PC-9 (cell line): ENCODE measurements around the gene LRP1. TPM values are rescaled to one million over a fixed set of nuclear protein-coding genes. Genes with fewer than 3 reads are reported as not detected.
A peak's percentile ranks its signal among the peaks of the same experiment; 100 is the strongest.

Experiments
- BruUV-seq: library from RNA; stranded (reverse); fragments of 400-500 nt; replicated peaks from 2 replicates; lab custom pipeline; 2021; lab: Mats Ljungman, UMichigan
- CTCF ChIA-PET: fragments of 300-600 bp; sonication (Branson Sonifier 250); formaldehyde crosslinking; loops from one replicate; lab custom pipeline; 2022; ENCODE audit warnings: antibody characterized with exemption; lab: Charles Lee
- POLR2A ChIA-PET: fragments of 300-600 bp; sonication (Branson Sonifier 250); formaldehyde crosslinking; loops from one replicate; lab custom pipeline; 2022; ENCODE audit warnings: antibody characterized with exemption; ENCODE audit not compliant: unreplicated experiment; lab: Charles Lee
- DNase-seq, 2 experiments: peaks; one replicate each; pipeline versions ENCODE4 v3.0.0 to v3.0.0-alpha.2; 2015 to 2022; ENCODE audit warnings: mixed read lengths in 1 of 2
- H2AFZ ChIP-seq: fragments of 200-600 bp; sonication (generic); 2 replicates; pipeline ENCODE4 v1.8.1; 2017; ENCODE audit warnings: antibody characterized with exemption
- H3F3A ChIP-seq: fragments of 200-600 bp; sonication (generic); 2 replicates; pipeline ENCODE4 v1.8.1; 2017; ENCODE audit warnings: antibody characterized with exemption, mild to moderate bottlenecking, low read depth; ENCODE audit not compliant: insufficient read depth
- H3K27ac ChIP-seq: fragments of 200-600 bp; sonication (generic); 2 replicates; pipeline ENCODE4 v1.6.1; 2016; ENCODE audit warnings: mixed run types
- H3K27me3 ChIP-seq: fragments of 200-600 bp; sonication (generic); 2 replicates; pipeline ENCODE4 v1.6.1; 2016; ENCODE audit warnings: low read depth, mixed run types; ENCODE audit not compliant: insufficient read depth
- H3K36me3 ChIP-seq: fragments of 200-600 bp; sonication (generic); 2 replicates; pipeline ENCODE4 v1.6.1; 2016; ENCODE audit warnings: low read depth, mixed run types
- H3K4me1 ChIP-seq: fragments of 200-600 bp; sonication (generic); replicated peaks from 2 replicates; pipeline ENCODE4 v1.6.1; 2016; ENCODE audit warnings: mixed run types; ENCODE audit not compliant: insufficient read depth
- H3K4me2 ChIP-seq: fragments of 200-600 bp; sonication (generic); 2 replicates; pipeline ENCODE4 v1.6.1; 2017; ENCODE audit warnings: mixed run types
- H3K4me3 ChIP-seq: fragments of 200-600 bp; sonication (generic); 2 replicates; pipeline ENCODE4 v1.6.1; 2016; ENCODE audit warnings: mixed run types
- H3K79me2 ChIP-seq: fragments of 200-600 bp; sonication (generic); 2 replicates; pipeline ENCODE4 v1.6.1; 2017; ENCODE audit warnings: low read depth, mixed run types
- H3K9me2 ChIP-seq: fragments of 200-600 bp; sonication (generic); 2 replicates; pipeline ENCODE4 v1.8.1; 2017; ENCODE audit warnings: mild to moderate bottlenecking; ENCODE audit not compliant: insufficient read depth
- H3K9me3 ChIP-seq: fragments of 200-600 bp; sonication (generic); 2 replicates; pipeline ENCODE4 v1.8.1; 2016; ENCODE audit warnings: low read depth; ENCODE audit not compliant: insufficient read depth
- H4K20me1 ChIP-seq: fragments of 200-600 bp; sonication (generic); 2 replicates; pipeline ENCODE4 v1.8.1; 2017; ENCODE audit not compliant: insufficient read depth
- CTCF ChIP-seq: fragments of 200-600 bp; sonication (generic); conservative IDR thresholded peaks from 2 replicates; pipeline ENCODE4 v1.6.1; 2017; ENCODE audit warnings: mixed run types, antibody characterized with exemption, mild to moderate bottlenecking, moderate library complexity
- EZH2 ChIP-seq: fragments of 200-600 bp; sonication (generic); IDR thresholded peaks from 2 replicates; pipeline ENCODE4 v1.8.0; 2017; ENCODE audit warnings: antibody characterized with exemption, low read depth
- intact Hi-C: fragments of 100-400 bp; cut with micrococcal nuclease; formaldehyde crosslinking; loops from one replicate; pipeline ENCODE4 v1.10.0; 2022; ENCODE audit not compliant: unreplicated experiment
- total RNA-seq: library from RNA; stranded (reverse); gene quantifications from 2 replicates; pipeline ENCODE4 v1.2.3, GENCODE V29; 2021

LRP1 gene
- total RNA-seq, 1 experiment from 2014 or later: 51.4 TPM

DNA sequence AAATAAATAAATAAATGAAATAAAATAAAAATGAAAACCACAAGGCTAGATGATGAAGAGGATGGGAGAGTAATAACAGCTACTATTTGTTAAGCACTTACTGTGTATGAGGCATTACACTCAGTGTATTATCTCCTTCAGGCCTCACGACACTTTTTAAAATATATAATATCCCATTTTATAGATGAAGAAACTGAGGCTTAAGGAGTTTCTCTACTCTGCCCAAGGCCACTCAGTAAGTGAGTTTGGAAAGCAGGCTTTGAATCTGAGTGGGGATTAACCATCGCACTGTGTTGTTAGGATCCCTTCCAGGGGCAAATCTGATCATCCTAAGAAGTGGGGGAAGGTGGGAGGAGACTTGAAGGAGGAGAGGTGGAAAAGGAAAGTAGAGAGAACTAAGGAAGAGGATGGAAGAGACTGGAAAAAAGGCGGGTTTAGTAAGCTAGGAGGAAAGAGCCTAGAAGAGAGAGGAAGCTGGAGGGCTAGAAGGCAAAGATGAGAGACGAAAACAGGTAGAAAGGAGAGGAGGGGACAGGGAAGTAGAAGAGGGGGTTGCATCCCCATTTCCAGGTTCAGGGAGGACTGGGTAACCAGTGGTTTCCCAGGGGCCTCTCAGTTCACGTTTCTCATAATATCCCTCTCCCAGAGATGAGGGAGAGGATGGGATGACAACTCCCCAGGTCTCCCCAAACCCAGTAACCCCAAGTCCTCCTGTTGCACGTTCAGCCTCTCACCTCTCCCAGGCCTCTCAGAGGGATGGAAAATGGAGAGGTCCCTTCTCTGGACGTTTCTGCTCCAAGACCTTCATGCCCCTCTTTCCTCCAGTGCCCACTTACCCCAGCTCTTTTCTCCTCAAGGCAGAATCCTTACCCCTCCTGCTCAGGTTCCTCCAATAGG lies 18.8 kb upstream of the LRP1 start:
- H3K4me2 ChIP-seq: peak overlapping the region; percentile 91
- CTCF ChIA-PET: no interaction called here
- TF ChIP-seq EZH2 (no peak), CTCF (no peak)
- peaks cover 22% of the 10 kb centered on the region for H3F3A ChIP-seq
- H3K4me3 ChIP-seq: peak overlapping the region; percentile 81; the same call in 1 of the 2 replicates
- no peak overlapping the region for H3K27ac ChIP-seq
- no peaks in the 10 kb centered on the region for H4K20me1 ChIP-seq
- 0 out of 2 replicates have a peak, but pooled peaks cover 8% of the 10 kb centered on the region for H3K36me3 ChIP-seq
- peak overlapping the region; percentile 78; the same call in 1 of the 2 replicates for H2AFZ ChIP-seq
- H3K4me1 ChIP-seq: peaks cover 25% of the 10 kb centered on the region
- H3K9me3 ChIP-seq: no peaks in the 10 kb centered on the region
- peaks cover 21% of the 10 kb centered on the region for H3K79me2 ChIP-seq
- no peaks in the 10 kb centered on the region for H3K9me2 ChIP-seq
- no peaks in the 10 kb centered on the region for H3K27me3 ChIP-seq
- BruUV-seq: no TSS peak
- DNase-seq: no peak
- intact Hi-C loops: loop anchor here (5.0 kb wide), 2 partner anchors 133 to 352 kb away; no protein-coding TSS in a partner anchor
- POLR2A ChIA-PET: no interaction called here

GRCh38 chr12:57110104-57111030 lies 17.9 kb upstream of the LRP1 start:
- no peak for TF ChIP-seq EZH2
- TF ChIP-seq CTCF: no peak
- peak overlapping the region; percentile 78 for H2AFZ ChIP-seq
- POLR2A ChIA-PET: interaction anchor here (1.3 to 2.5 kb wide), 2 partner anchors 18 to 22 kb away, joined by 19 to 28 read pairs; partner anchors contain the start of genes LRP1 and NAB2

More at GRCh38 chr12:57110104-57111030, 17.9 kb upstream of the LRP1 start:
- peaks cover 22% of the 10 kb centered on the region for H3F3A ChIP-seq
- H3K79me2 ChIP-seq: peaks cover 21% of the 10 kb centered on the region
- peak; percentile 52 to 55 for DNase-seq
- no peaks in the 10 kb centered on the region for H3K27me3 ChIP-seq
- peak overlapping the region; percentile 91 for H3K4me2 ChIP-seq
- H4K20me1 ChIP-seq: no peaks in the 10 kb centered on the region
- CTCF ChIA-PET: interaction anchor here (0.6 to 2.5 kb wide), 4 partner anchors 17 to 109 kb away, joined by 3 to 25 read pairs (median 7); no protein-coding TSS in a partner anchor
- H3K27ac ChIP-seq: peak overlapping the region; percentile 87
- peak overlapping the region; percentile 81 for H3K4me3 ChIP-seq
- H3K36me3 ChIP-seq: 0 out of 2 replicates have a peak, but pooled peaks cover 8% of the 10 kb centered on the region
- H3K9me3 ChIP-seq: no peaks in the 10 kb centered on the region
- BruUV-seq: TSS peak; percentile 76
- H3K4me1 ChIP-seq: peaks cover 25% of the 10 kb centered on the region
- intact Hi-C loops: loop anchor here (1.0 to 5.0 kb wide), 3 partner anchors 22 to 353 kb away; no protein-coding TSS in a partner anchor
- no peaks in the 10 kb centered on the region for H3K9me2 ChIP-seq
